GM21737 (cell line): ENCODE results near the gene RBBP5.
"Not testable (repeated sequence)": the region's sequence is repeated elsewhere in the genome, so short reads cannot be mapped to it uniquely, and the experiment has no call there.

Experiments
- ATAC-seq: cut with Tn5 transposase; IDR thresholded peaks from one replicate; pipeline ENCODE4 v1.9.1; 2021; ENCODE audit warnings: mild to moderate bottlenecking, moderate library complexity; ENCODE audit not compliant: unreplicated experiment

RBBP5 gene

DNA sequence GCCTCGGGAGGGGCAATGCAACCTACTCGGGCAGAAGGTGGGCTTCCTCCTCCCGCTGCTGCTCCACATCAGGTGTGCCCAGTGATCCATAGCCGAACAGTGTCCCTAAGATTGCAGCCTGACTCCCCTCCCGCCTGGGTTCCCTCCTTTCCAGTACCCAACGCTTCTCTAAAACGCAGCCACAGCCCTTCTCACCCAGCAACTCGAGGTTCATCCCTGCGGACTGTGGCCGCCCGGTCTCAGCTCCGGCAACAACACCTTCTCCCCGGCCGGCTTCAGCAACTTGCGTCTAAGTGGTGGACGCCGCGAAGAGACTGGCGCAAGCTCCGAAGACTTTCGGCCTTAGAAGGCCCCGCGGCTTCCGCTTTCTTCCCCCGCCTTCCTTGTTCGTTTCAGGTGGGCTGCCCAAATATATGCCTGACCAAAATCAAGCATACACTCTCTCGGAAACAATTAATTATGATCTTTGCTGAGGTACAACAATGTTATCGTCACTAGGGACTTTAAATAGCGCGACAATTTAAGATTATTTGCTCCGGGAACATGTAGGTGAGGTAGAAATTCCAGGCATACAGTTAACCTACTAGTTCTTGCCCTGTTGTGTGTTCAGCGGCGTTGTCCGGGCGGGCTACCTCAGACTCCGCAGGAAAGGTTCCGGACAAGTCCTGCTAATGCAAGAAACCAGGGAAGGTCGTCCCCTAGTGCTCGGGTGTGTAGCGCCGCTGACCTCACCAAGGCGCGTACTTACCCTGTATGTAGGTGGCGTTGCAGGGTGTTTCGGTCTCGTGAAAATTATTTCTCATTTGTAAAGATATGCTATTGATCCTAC lies at the start of gene RBBP5:
TSS of gene RBBP5 (minus strand) at position 319 of the 829 bp plus-strand sequence. CDS start at position 214, 105 bp downstream.
- ATAC-seq = peak; percentile 90

GRCh38 chr1:205171369-205171768 lies 49.6 kb upstream of the RBBP5 start:
- ATAC-seq = no peak

GRCh38 chr1:205170532-205171269 lies 48.9 kb upstream of the RBBP5 start:
- no peak for ATAC-seq

DNA sequence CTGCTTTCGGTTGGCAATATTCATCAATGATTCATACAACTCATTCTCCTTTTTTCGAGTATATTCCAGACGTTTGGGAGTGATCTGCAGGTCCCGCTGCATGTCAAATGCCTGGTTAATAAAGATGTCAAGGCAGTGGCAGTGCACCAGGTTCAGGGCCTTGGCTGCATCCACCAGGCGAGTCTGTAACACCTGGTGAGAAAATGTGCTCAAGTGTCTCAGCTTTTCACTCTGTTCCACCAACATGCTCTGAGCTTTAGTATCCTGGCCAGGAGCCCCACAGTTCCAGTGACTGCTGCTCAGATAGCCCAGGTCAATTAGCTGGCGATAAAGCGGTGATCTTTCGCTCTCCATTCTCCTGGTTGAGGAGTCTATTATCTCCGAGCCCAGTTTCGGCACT lies 47.5 kb upstream of the RBBP5 start:
- no peak for ATAC-seq

GRCh38 chr1:205168291-205168690 lies 46.5 kb upstream of the RBBP5 start:
- ATAC-seq = no peak

GRCh38 chr1:205162301-205162700 lies 40.5 kb upstream of the RBBP5 start:
- ATAC-seq = no peak

DNA sequence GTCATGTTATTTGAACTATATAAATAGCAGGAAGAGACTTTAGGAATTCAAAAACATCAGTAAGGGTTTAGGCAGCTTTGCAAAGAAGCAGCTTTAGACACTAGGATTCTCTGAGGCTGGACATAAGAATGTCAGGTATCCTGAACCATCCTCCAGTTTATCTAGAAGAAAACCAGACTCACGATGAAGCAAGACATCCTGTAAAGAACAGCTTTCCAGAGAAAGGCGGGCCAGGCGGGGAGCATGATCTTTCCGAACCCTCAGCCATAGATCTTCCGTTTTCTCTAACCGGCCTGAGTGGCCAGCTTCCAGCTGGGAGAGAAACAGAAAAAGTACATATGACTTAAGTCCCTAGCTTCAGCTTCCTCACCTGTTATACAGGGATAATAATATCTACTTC lies 39.3 kb upstream of the RBBP5 start:
- ATAC-seq = no peak

GRCh38 chr1:205158048-205158616 lies 36.4 kb upstream of the RBBP5 start:
- ATAC-seq = no peak

- not testable (repeated sequence) for ATAC-seq
These were observed 34.0 kb upstream of the RBBP5 start for GRCh38 chr1:205155665-205156377.

GRCh38 chr1:205152505-205152904 lies 30.7 kb upstream of the RBBP5 start:
- no peak for ATAC-seq

DNA sequence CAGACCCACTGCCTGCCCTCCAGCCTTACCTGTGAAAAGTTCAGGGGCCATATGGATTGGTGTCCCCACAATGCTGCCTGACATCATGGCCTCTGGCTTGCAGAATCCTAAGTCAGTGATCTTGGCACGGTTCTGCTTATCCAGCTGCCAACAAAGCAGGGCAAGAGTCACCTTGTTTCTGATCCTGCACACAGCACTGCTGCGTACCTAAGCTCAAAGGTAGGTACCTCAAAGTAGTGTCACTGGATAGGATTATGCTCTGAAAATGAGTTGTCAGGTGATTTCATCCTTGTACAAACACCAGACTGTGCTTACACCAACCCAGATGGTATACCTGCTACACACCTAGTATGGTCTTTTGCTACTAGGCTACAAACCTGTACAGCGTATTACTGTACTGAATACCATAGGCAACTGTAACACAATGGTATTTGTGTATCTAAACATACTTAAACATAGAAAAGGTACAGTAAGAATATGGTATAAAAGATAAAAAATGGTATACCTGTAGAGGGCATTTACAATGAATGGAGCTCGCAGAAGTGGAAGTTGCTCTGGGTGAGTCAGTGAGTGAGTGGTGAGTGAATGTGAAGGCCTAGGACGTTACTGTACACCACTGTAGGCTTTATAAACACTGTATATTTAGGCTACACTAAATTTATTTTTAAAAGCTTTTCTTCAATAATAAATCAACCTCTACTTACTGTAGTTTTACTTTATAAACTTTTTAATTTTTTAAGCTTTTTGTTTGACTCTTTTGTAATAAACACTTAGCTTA lies 29.1 kb upstream of the RBBP5 start:
- no peak for ATAC-seq

DNA sequence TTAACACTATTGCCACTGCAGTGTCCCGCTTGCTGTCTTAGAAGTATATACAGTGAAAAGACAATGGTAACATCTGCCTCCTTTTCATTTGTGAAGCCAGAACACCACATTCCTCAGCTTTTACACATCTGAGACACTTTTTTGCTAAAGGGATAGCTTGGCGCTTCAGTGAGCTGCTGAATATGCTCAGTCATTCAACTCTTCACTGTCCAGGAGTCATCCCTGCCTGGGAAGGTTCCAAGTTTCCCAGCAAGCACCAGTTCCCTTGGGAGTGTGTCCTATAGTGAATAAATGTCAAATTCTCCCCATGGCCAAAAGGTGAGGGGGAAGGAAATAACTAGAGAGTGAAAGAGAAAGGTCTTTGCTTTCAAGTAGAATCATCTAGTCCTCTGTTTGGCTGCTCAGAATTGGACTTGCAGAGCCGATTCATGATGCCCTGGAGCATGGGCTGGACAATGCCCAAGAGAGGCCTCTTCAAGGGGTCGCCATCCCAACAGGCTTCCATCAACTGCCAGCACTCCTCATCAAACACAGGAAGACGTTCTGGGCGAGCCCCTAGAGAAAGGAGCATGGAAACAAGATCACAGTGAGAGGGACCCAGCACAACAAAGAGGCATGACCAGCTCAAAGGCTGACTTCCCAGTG lies 25.5 kb upstream of the RBBP5 start:
- ATAC-seq = no peak

- ATAC-seq = no peak
These were observed 23.0 kb upstream of the RBBP5 start for GRCh38 chr1:205144751-205145150.

DNA sequence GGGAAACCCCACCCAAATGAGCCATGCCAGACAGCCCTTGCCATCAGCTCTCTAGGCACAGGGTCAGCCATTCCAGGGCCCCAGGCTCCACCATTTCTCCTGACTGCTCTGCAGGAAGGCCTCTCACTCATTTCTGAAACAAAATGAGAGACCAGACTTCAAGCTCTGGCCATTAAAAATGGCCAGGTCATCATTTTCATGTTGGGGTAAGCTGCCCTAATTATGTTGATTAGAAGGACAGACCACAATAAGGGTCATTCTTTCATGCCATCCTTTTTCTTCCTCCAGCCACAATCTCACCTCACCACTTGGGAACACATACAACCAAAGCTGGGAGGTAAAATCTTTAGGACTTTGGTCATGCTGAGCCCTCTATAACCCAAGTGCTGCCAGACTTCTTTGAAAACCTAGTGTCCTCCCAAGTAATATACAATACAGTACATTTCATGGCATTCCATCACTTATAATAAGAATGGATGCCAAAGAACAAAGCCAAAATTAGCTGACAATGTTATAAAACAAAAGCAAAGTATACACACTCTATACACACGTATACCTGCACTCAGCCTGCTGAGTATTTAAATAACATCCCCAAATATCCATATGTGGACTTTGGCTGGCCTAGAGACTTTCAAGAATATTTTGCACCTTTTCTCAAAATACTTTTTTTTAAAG lies 22.4 kb upstream of the RBBP5 start:
- ATAC-seq = no peak

- ATAC-seq = no peak
These were observed 20.3 kb upstream of the RBBP5 start for GRCh38 chr1:205142102-205142469.

- no peak for ATAC-seq
These were observed 19.7 kb upstream of the RBBP5 start for GRCh38 chr1:205141236-205142101.

GRCh38 chr1:205140113-205140512 lies 18.3 kb upstream of the RBBP5 start:
- no peak for ATAC-seq

- no peak for ATAC-seq
These were observed 16.1 kb upstream of the RBBP5 start for GRCh38 chr1:205137901-205138300.
